K562 (cell line): ENCODE measurements around the gene DGKA. TPM values are rescaled to one million over a fixed set of nuclear protein-coding genes. Genes with fewer than 3 reads are reported as not detected.

Source experiments
- ATAC-seq: fragments of 200-7000 bp; cut with Tn5 transposase; 3 replicates; pipeline ENCODE4 v1.9.1; 2020; ENCODE audit warnings: moderate library complexity
- BruUV-seq: library from RNA; stranded (reverse); fragments of 400-500 nt; replicated peaks from 2 replicates; lab custom pipeline; 2021; lab: Mats Ljungman, UMichigan
- CTCF ChIA-PET: fragments of 300-600 bp; formaldehyde crosslinking; extraction: SDS; loops from one replicate; lab custom pipeline; 2021; ENCODE audit warnings: low intra/inter-chr PET ratio; lab: Yijun Ruan, JAX
- POLR2A ChIA-PET: fragments of 300-600, 350-650 bp; sonication (Branson Sonifier 250); formaldehyde crosslinking; extraction: SDS; loops from one replicate; lab custom pipeline; 2021; ENCODE audit warnings: antibody characterized with exemption, inconsistent platforms; lab: Yijun Ruan, JAX
- DNase-seq, 4 experiments: peaks; one replicate each; pipeline versions ENCODE4 v3.0.0 to v3.0.0-alpha.2; 2011 to 2018; ENCODE audit warnings: low spot score in 3 of 4, mixed read lengths in 3 of 4; ENCODE audit errors: extremely low read depth in 1 of 4
- FAIRE-seq: peaks from 2 replicates; lab custom pipeline; 2011; peaks lifted over from hg19 to GRCh38; lab: Jason Lieb, UNC
- H2AFZ ChIP-seq: 2 replicates; pipeline ENCODE4 v1.6.0; 2011; ENCODE audit warnings: low read depth, low read length, control low read depth, inconsistent platforms
- H3K27ac ChIP-seq: fragments of 200-600 bp; 3 replicates; pipeline ENCODE4 v1.8.0; 2011; ENCODE audit warnings: low read depth, mild to moderate bottlenecking, control low read depth, inconsistent platforms, low read length, moderate library complexity, mixed read lengths; ENCODE audit errors: extremely low read depth
- H3K27me3 ChIP-seq, 2 experiments: fragments of 300-600 bp in 1 of 2; 2 replicates in 1 of 2; 3 replicates in 1 of 2; pipeline versions ENCODE4 v1.6.0 to v1.8.0; 2011; ENCODE audit warnings: inconsistent platforms in 2 of 2, low read length in 2 of 2, mild to moderate bottlenecking in 1 of 2, mixed read lengths in 1 of 2, moderate library complexity in 1 of 2; ENCODE audit not compliant: control insufficient read depth in 2 of 2, insufficient read depth in 2 of 2
- H3K36me3 ChIP-seq: fragments of 300-600 bp; 3 replicates; pipeline ENCODE4 v1.8.0; 2011; ENCODE audit warnings: mild to moderate bottlenecking, low read length, inconsistent platforms; ENCODE audit not compliant: control insufficient read depth, insufficient read depth
- H3K4me1 ChIP-seq, 2 experiments: fragments of 200-600 bp in 1 of 2; replicated peaks in 1 of 2; 2 replicates in 1 of 2; 3 replicates in 1 of 2; pipeline versions ENCODE4 v1.5.1 to v1.8.0; 2011; ENCODE audit warnings: inconsistent platforms in 2 of 2, low read length in 2 of 2, mild to moderate bottlenecking in 1 of 2, mixed read lengths in 1 of 2, moderate library complexity in 1 of 2; ENCODE audit not compliant: control insufficient read depth in 2 of 2, insufficient read depth in 2 of 2
- H3K4me2 ChIP-seq: 2 replicates; pipeline ENCODE4 v1.6.1; 2011; ENCODE audit warnings: low read length, control low read depth, inconsistent platforms, mixed read lengths; ENCODE audit not compliant: insufficient read depth
- H3K4me3 ChIP-seq: fragments of 200-600 bp; sonication (generic), shearing (Covaris generic); 2 replicates; pipeline ENCODE4 v1.5.1; 2016; ENCODE audit warnings: control low read depth, inconsistent platforms
- H3K79me2 ChIP-seq: fragments of 200-600 bp; 3 replicates; pipeline ENCODE4 v1.8.0; 2011; ENCODE audit warnings: low read length, inconsistent platforms; ENCODE audit not compliant: control insufficient read depth, insufficient read depth
- H3K9ac ChIP-seq, 2 experiments: 2 replicates each; pipeline versions ENCODE4 v1.6.0 to v1.6.1; 2011; ENCODE audit warnings: low read depth in 2 of 2, low read length in 2 of 2, control low read depth in 1 of 2, inconsistent platforms in 1 of 2, mild to moderate bottlenecking in 1 of 2, mixed read lengths in 1 of 2; ENCODE audit not compliant: insufficient read depth in 1 of 2
- H3K9me1 ChIP-seq: one replicate; pipeline ENCODE4 v1.6.0; 2011; ENCODE audit warnings: inconsistent platforms, mild to moderate bottlenecking, low read length, moderate library complexity; ENCODE audit not compliant: control insufficient read depth, insufficient read depth
- H3K9me3 ChIP-seq: replicated peaks from 2 replicates; pipeline ENCODE4 v1.5.1; 2011; ENCODE audit warnings: low read depth, low read length, inconsistent platforms; ENCODE audit not compliant: control insufficient read depth, insufficient read depth
- H4K20me1 ChIP-seq: replicated peaks from 2 replicates; pipeline ENCODE4 v1.6.1; 2011; ENCODE audit warnings: low read length, inconsistent platforms, mixed read lengths; ENCODE audit not compliant: control insufficient read depth, insufficient read depth
- CBX1 ChIP-seq: sonication (generic); IDR thresholded peaks from 2 replicates; pipeline ENCODE4 v1.6.1; 2016; ENCODE audit warnings: antibody characterized with exemption, low read depth, mild to moderate bottlenecking
- FOS ChIP-seq: IDR thresholded peaks from 3 replicates; pipeline ENCODE4 v1.6.1; 2011; ENCODE audit not compliant: insufficient read length; ENCODE audit errors: extremely low read depth
- FOXM1 ChIP-seq, 2 experiments: fragments of 450-650 bp in 1 of 2; sonication (generic) in 1 of 2; formaldehyde crosslinking in 1 of 2; IDR thresholded peaks; 2 replicates each; pipeline versions ENCODE4 v1.6.1 to v1.9.0; 2017 to 2022; ENCODE audit warnings: low read depth in 2 of 2, mild to moderate bottlenecking in 2 of 2, missing genetic modification reagents in 1 of 2, moderate library complexity in 1 of 2
- GATAD2B ChIP-seq: fragments of 450-650 bp; IDR thresholded peaks from 2 replicates; pipeline ENCODE4 v1.6.1; 2017; ENCODE audit warnings: mild to moderate bottlenecking, borderline replicate concordance
- HNRNPUL1 ChIP-seq: fragments of 200-400 bp; formaldehyde crosslinking; IDR thresholded peaks from 2 replicates; pipeline ENCODE4 v1.6.1; 2017; ENCODE audit warnings: low read length
- MAX ChIP-seq: sonication (generic); formaldehyde crosslinking; IDR thresholded peaks from 2 replicates; pipeline ENCODE4 v1.9.0; 2022; ENCODE audit warnings: mild to moderate bottlenecking, missing genetic modification reagents
- NR0B1 ChIP-seq: fragments of 450-650 bp; IDR thresholded peaks from one replicate; pipeline ENCODE4 v1.6.1; 2018; ENCODE audit warnings: mild to moderate bottlenecking, moderate library complexity; ENCODE audit not compliant: partially characterized antibody
- PHTF2 ChIP-seq: fragments of 250-450 bp; sonication (Bioruptor Pico); IDR thresholded peaks from 2 replicates; pipeline ENCODE4 v1.5.0; 2021; ENCODE audit warnings: mild to moderate bottlenecking
- ZBTB49 ChIP-seq: sonication (generic); formaldehyde crosslinking; IDR thresholded peaks from 2 replicates; pipeline ENCODE4 v1.8.0; 2022; ENCODE audit warnings: missing genetic modification reagents, mild to moderate bottlenecking, borderline replicate concordance
- ZMIZ1 ChIP-seq, 2 experiments: fragments of 150-350 bp in 1 of 2; IDR thresholded peaks; 2 replicates each; pipeline ENCODE4 v1.6.1; 2012 to 2016; ENCODE audit warnings: low read depth in 2 of 2, low read length in 2 of 2, mild to moderate bottlenecking in 1 of 2, moderate library complexity in 1 of 2
- ZNF436 ChIP-seq: fragments of 250-450, 450-650 bp; sonication (Bioruptor Pico); formaldehyde crosslinking; IDR thresholded peaks from 2 replicates; pipeline ENCODE4 v1.7.0; 2020; ENCODE audit warnings: mild to moderate bottlenecking
- ZNF639 ChIP-seq, 2 experiments: fragments of 200-800 bp in 1 of 2; sonication (Bioruptor generic) in 1 of 2; sonication (generic) in 1 of 2; formaldehyde crosslinking in 1 of 2; IDR thresholded peaks in 1 of 2; conservative IDR thresholded peaks in 1 of 2; 2 replicates each; pipeline versions ENCODE4 v1.5.0 to v1.6.1; 2016 to 2020; ENCODE audit warnings: missing compliant biosample characterization in 1 of 2, missing genetic modification characterization in 1 of 2, missing genetic modification reagents in 1 of 2
- WGBS: fragments of 100-300 bp; shearing (Covaris generic); methylation state at CpG from one replicate; pipeline ENCODE4 v1.1.6; 2016; ENCODE audit warnings: low coverage, mixed read lengths; ENCODE audit not compliant: insufficient coverage; ENCODE audit errors: missing lambda C conversion rate; 5-methylcytosine and 5-hydroxymethylcytosine counted together
- in situ Hi-C: fragments of 300-500 bp; cut with MboI; formaldehyde crosslinking; loops from 4 replicates; pipeline ENCODE4 v1.15.0; 2018; ENCODE audit warnings: inconsistent platforms, mixed read lengths
- intact Hi-C: fragments of 100-400 bp; cut with micrococcal nuclease; formaldehyde crosslinking; loops from 2 replicates; pipeline ENCODE4 v1.14.2; 2022
- polyA plus RNA-seq, 8 experiments: library from polyadenylated mRNA; depleted of rRNA in 4 of 8; stranded (reverse) in 5 of 8; unstranded in 3 of 8; fragments of >200 nt; fragmentation: Nextera tagmentation in 2 of 8; fragmentation: Illumina TruSeq in 1 of 8; extraction: Ambion mirVana in 2 of 8; extraction: Trizol in 1 of 8; gene quantifications; 2 replicates each; pipeline versions ENCODE4 v1.2.1 to v1.2.3, GENCODE V29; 2011 to 2014; ENCODE audit warnings: inconsistent platforms in 1 of 8, missing spikeins in 1 of 8
- total RNA-seq, 7 experiments: library from RNA; depleted of rRNA in 6 of 7; stranded (reverse); fragments of >200 nt in 6 of 7; fragmentation: Illumina TruSeq in 2 of 7; extraction: Trizol in 2 of 7; gene quantifications; 2 replicates each; pipeline versions ENCODE4 v1.2.1 to v1.2.3, GENCODE V29; 2011 to 2021; ENCODE audit warnings: low replicate concordance in 1 of 7

DGKA gene
- total and polyA plus RNA-seq, 9 of the 15 experiments (the other 6 are each of a cell fraction or from before 2014, with no cell fraction given), result 3.4 to 12.4 (median 6.2) TPM

- no peak overlapping the region for H3K9ac ChIP-seq
- intact Hi-C loops, result no loop called here
- no peak for FAIRE-seq
- H3K4me3 ChIP-seq, result no peak overlapping the region
- BruUV-seq, result no TSS peak
- no peak overlapping the region for H3K27ac ChIP-seq
- in situ Hi-C loops, result no loop called here
- no peaks in the 10 kb centered on the region for H3K27me3 ChIP-seq
- POLR2A ChIA-PET, result interaction anchor here (0.8 to 2.0 kb wide), 5 partner anchors 9 to 41 kb away, joined by 3 to 6 read pairs (median 3); partner anchors contain the start of gene PYM1
- CTCF ChIA-PET, result no interaction called here
- H4K20me1 ChIP-seq, result no peaks in the 10 kb centered on the region; the same call in 1 of the 2 replicates
- no peaks in the 10 kb centered on the region for H3K36me3 ChIP-seq
- H2AFZ ChIP-seq, result no peak overlapping the region
- 13% methylated on average over 4 of the region's 4 CpGs for WGBS
- H3K4me2 ChIP-seq, result no peak overlapping the region
- TF ChIP-seq MAX (CRISPR knock-in tag) (no peak), NR0B1 (no peak), ZMIZ1 (IDR thresholded peaks at IDR 0.05; ENCODE audit: low read depth in 2 of 2, low read length in 2 of 2) (no peak), ZNF639 (CRISPR knock-in tag; conservative IDR thresholded peaks at IDR 0.05 in 1 of 2, IDR thresholded peaks at IDR 0.05 in 1 of 2) (no peak), PHTF2 (CRISPR knock-in tag) (no peak), ZBTB49 (CRISPR knock-in tag) (no peak), ZNF436 (CRISPR knock-in tag) (no peak), HNRNPUL1 (no peak), CBX1 (no peak), FOXM1 (IDR thresholded peaks at IDR 0.05; ENCODE audit: low read depth) (no peak), FOXM1 (CRISPR knock-in tag; IDR thresholded peaks at IDR 0.05; ENCODE audit: low read depth) (no peak), FOS (no peak), GATAD2B (no peak)
- ATAC-seq, result no peak
- H3K9me1 ChIP-seq, result no peaks in the 10 kb centered on the region
- DNase-seq, result no peak
- no peaks in the 10 kb centered on the region for H3K79me2 ChIP-seq
- H3K4me1 ChIP-seq, result peaks cover 7 to 10% of the 10 kb centered on the region in 2 experiments; a peak in 4 of 5 replicates
- H3K9me3 ChIP-seq, result no peaks in the 10 kb centered on the region
These were observed 24.4 kb downstream of the DGKA start for GRCh38 chr12:55955344-55955743.
